Measurements from ENCODE around the gene GRIK2. TPM values are rescaled to one million over a fixed set of nuclear protein-coding genes. Genes with fewer than 3 reads are reported as not detected.
A peak's percentile ranks its signal among the peaks of the same experiment; 100 is the strongest.

Gene GRIK2
- total RNA-seq, 1 donor from 2014 or later: 11.3 TPM

GRCh38 chr6:101826678-101827077 is 433.2 kb downstream of the GRIK2 start:
- no peak overlapping the region for H3K27ac ChIP-seq (replicated peaks)
- no peaks in the 10 kb centered on the region for H3K4me1 ChIP-seq
- no peaks in the 10 kb centered on the region for H3K36me3 ChIP-seq
- intact Hi-C loops (cut with micrococcal nuclease): no loop called here
- peaks cover 28% of the 10 kb centered on the region for H3K9me3 ChIP-seq (replicated peaks)
- H3K27me3 ChIP-seq (ENCODE audit: low read depth): no peaks in the 10 kb centered on the region
- no peak for DNase-seq
- no peak overlapping the region for H3K4me3 ChIP-seq
- no peak for TF ChIP-seq CTCF (IDR thresholded peaks at IDR 0.05; ENCODE audit: borderline replicate concordance)

- intact Hi-C loops (cut with micrococcal nuclease): no loop called here
- peaks cover 28% of the 10 kb centered on the region for H3K9me3 ChIP-seq (replicated peaks)
- no peak overlapping the region for H3K27ac ChIP-seq (replicated peaks)
- no peaks in the 10 kb centered on the region for H3K36me3 ChIP-seq
- no peak for DNase-seq
- no peaks in the 10 kb centered on the region for H3K27me3 ChIP-seq (ENCODE audit: low read depth)
- H3K4me3 ChIP-seq: no peak overlapping the region
- no peak for TF ChIP-seq CTCF (IDR thresholded peaks at IDR 0.05; ENCODE audit: borderline replicate concordance)
- no peaks in the 10 kb centered on the region for H3K4me1 ChIP-seq
These were observed 437.1 kb downstream of the GRIK2 start for GRCh38 chr6:101830501-101831031.

GRCh38 chr6:101832371-101832770 is 438.9 kb downstream of the GRIK2 start:
- H3K9me3 ChIP-seq (replicated peaks): peaks cover 31% of the 10 kb centered on the region

GRCh38 chr6:101840100-101840499 is 446.6 kb downstream of the GRIK2 start:
- intact Hi-C loops (cut with micrococcal nuclease): no loop called here
- no peak for DNase-seq
- Histone ChIP-seq H3K27ac (replicated peaks) (no peak overlapping the region), H3K4me3 (no peak overlapping the region), H3K4me1 (no peaks in the 10 kb centered on the region), H3K9me3 (replicated peaks) (peaks cover 4% of the 10 kb centered on the region), H3K36me3 (no peaks in the 10 kb centered on the region), H3K27me3 (ENCODE audit: low read depth) (no peaks in the 10 kb centered on the region)
- TF ChIP-seq CTCF (IDR thresholded peaks at IDR 0.05; ENCODE audit: borderline replicate concordance): no peak

More at GRCh38 chr6:101832371-101832770, 438.9 kb downstream of the GRIK2 start:
- intact Hi-C loops (cut with micrococcal nuclease): no loop called here
- TF ChIP-seq CTCF (IDR thresholded peaks at IDR 0.05; ENCODE audit: borderline replicate concordance): no peak
- peak; percentile 44 for DNase-seq
- H3K4me3 ChIP-seq: no peak overlapping the region
- no peak overlapping the region for H3K27ac ChIP-seq (replicated peaks)
- H3K4me1 ChIP-seq: no peaks in the 10 kb centered on the region
- no peaks in the 10 kb centered on the region for H3K36me3 ChIP-seq
- no peaks in the 10 kb centered on the region for H3K27me3 ChIP-seq (ENCODE audit: low read depth)

- Histone ChIP-seq H3K27ac (replicated peaks) (no peak overlapping the region), H3K36me3 (no peaks in the 10 kb centered on the region), H3K27me3 (ENCODE audit: low read depth) (no peaks in the 10 kb centered on the region), H3K9me3 (replicated peaks) (no peaks in the 10 kb centered on the region), H3K4me1 (no peaks in the 10 kb centered on the region), H3K4me3 (no peak overlapping the region)
- intact Hi-C loops (cut with micrococcal nuclease): no loop called here
- DNase-seq: no peak
- no peak for TF ChIP-seq CTCF (IDR thresholded peaks at IDR 0.05; ENCODE audit: borderline replicate concordance)
These were observed 451.7 kb downstream of the GRIK2 start for GRCh38 chr6:101845172-101845571.

Measured in left ventricle myocardium inferior (tissue), 1 donor.